ENCODE results near the gene SNRPD2.
"Not testable (repeated sequence)": the region's sequence is repeated elsewhere in the genome, so short reads cannot be mapped to it uniquely, and the experiment has no call there.

Gene SNRPD2

DNA sequence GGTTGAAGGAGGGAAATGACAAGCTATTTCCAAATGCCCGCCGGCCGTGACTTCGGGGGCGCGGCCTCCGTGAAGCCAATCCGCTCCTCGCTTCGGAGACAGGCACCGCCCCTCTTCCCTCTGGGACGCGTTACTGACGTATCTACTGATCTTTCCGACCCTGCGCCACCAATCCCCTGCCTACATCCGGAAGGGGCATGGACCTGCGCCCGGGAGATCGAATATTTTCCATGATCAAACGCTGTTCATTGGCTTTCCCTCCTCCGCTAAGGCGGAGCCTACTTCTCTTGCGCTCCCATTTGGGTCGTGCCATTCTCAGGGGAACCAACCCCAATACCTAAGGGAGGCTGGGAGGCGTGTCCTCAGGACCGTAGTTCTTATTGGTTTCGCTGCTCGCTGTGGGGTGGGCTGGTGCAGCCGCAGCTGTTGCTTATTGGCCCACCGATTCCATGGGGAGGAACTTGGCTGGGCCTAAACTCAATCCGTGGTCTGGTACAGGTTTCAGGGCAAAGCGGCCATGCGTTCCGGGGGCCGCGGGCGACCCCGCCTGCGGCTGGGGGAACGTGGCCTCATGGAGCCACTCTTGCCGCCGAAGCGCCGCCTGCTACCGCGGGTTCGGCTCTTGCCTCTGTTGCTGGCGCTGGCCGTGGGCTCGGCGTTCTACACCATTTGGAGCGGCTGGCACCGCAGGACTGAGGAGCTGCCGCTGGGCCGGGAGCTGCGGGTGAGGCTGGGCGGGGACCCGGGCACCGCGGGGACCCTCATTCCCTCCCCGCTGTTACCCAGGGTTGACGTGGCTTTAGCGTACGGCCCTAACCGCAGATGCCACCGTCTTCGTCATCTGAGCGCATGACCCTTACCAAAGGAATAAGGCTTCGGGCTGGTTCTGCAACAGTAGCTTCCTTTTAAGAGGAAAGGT is 693 bp upstream of the SNRPD2 start, which contains the start of gene QPCTL:
Gene QPCTL, plus strand, starts transcription at position 480 of the 919 bp plus-strand sequence. Its CDS starts 38 bp downstream, at position 518.
- no peaks in the 10 kb centered on the region for H3K9me3 ChIP-seq (ENCODE audit: insufficient read depth, low read depth, low read length)
- peak within 1 kb of the TSS; percentile 91 for H3K9ac ChIP-seq (ENCODE audit: low read depth, low read length)
- H3K27me3 ChIP-seq (ENCODE audit: insufficient read depth, low read length): no peaks in the 10 kb centered on the region
- peak within 1 kb of the TSS; percentile 77 for H3K4me3 ChIP-seq (ENCODE audit: low read length)
- H3K36me3 ChIP-seq (ENCODE audit: insufficient read depth, low read length): peaks cover 54% of the 10 kb centered on the region
- H3K27ac ChIP-seq (ENCODE audit: low read depth, low read length): peak within 1 kb of the TSS; percentile 84
- WGBS: under 1% methylated on average over 70 of the region's 70 CpGs
- H3K4me1 ChIP-seq (ENCODE audit: insufficient read depth, low read length): peaks cover 3% of the 10 kb centered on the region; the same call in 1 of the 2 replicates

DNA sequence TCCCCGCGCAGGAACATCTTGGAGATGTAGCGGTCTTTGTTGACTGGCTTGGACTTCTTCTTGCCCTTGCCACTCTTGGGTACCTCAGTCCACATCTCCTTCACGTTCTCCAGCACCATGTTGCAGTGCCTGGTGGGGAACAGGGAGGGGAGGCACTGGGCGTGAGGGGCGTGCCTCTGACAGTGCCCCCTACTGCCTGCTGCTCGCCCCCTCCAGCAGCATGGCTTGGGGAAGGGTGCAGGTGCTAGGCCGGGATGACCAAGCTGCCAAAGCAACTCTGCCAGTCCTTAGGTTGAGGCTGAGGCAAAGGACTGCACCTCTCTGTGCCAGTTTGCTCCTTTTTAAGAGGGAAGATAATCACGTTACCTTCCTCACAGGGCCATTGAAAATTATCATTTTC is 4.2 kb downstream of the SNRPD2 start:
- no peak overlapping the region for H3K9ac ChIP-seq (ENCODE audit: low read depth, low read length)
- H3K27ac ChIP-seq (ENCODE audit: low read depth, low read length): no peak overlapping the region
- H3K36me3 ChIP-seq (ENCODE audit: insufficient read depth, low read length): peaks cover 56% of the 10 kb centered on the region
- WGBS: 92% methylated on average over 9 of the region's 9 CpGs
- H3K4me1 ChIP-seq (ENCODE audit: insufficient read depth, low read length): peaks cover 3% of the 10 kb centered on the region; the same call in 1 of the 2 replicates
- no peaks in the 10 kb centered on the region for H3K27me3 ChIP-seq (ENCODE audit: insufficient read depth, low read length)
- no peaks in the 10 kb centered on the region for H3K9me3 ChIP-seq (ENCODE audit: insufficient read depth, low read depth, low read length)
- no peak overlapping the region for H3K4me3 ChIP-seq (ENCODE audit: low read length)

DNA sequence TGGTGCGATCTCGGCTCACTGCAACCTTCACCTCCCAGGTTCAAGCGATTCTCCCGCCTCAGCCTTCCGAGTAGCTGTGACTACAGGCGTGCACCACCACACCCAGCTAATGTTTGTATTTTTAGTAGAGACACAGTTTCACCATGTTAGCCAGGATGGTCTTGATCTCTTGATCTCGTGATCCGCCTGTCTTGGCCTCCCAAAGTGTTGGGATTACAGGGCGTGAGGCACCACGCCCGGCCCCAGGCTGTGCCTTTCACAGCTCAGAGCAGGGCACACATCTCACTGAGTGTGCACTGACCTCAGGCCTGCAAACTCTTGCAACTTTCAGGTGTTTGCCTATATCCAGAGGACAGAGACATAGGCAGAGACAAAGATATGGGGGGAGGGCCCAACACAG is 6.7 kb downstream of the SNRPD2 start:
- not testable (repeated sequence) for H3K4me1 ChIP-seq (ENCODE audit: insufficient read depth, low read length); H3K9me3 ChIP-seq (ENCODE audit: insufficient read depth, low read depth, low read length); H3K9ac ChIP-seq (ENCODE audit: low read depth, low read length); H3K4me3 ChIP-seq (ENCODE audit: low read length); H3K27ac ChIP-seq (ENCODE audit: low read depth, low read length); H3K27me3 ChIP-seq (ENCODE audit: insufficient read depth, low read length)
- 90% methylated on average over 11 of the region's 11 CpGs for WGBS
- H3K36me3 ChIP-seq (ENCODE audit: insufficient read depth, low read length): peaks cover 56% of the 10 kb centered on the region

DNA sequence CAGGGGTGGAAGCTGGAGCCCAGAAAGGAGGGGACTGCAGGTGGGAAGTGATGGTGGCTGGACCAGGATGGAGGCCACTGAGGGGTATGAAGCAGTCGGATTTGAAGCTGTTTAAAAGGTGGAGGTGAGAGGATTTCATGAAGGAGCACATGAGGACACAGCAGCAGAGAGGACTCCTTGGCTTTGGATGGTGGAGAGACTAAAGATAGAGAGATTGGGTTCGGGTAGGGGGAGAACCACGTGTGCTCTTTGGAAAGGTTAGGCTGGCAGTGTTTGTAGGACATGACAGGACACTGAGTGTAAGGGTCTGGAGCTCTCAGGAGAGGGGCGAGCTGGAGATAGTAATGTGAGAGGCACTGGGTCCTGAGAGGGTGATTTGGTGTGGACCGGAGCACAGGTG is 8.8 kb downstream of the SNRPD2 start:
- Histone ChIP-seq H3K4me1 (ENCODE audit: insufficient read depth, low read length) (no peaks in the 10 kb centered on the region), H3K36me3 (ENCODE audit: insufficient read depth, low read length) (peaks cover 39% of the 10 kb centered on the region), H3K9me3 (ENCODE audit: insufficient read depth, low read depth, low read length) (no peaks in the 10 kb centered on the region), H3K9ac (ENCODE audit: low read depth, low read length) (no peak overlapping the region), H3K27ac (ENCODE audit: low read depth, low read length) (no peak overlapping the region), H3K4me3 (ENCODE audit: low read length) (no peak overlapping the region), H3K27me3 (ENCODE audit: insufficient read depth, low read length) (peaks cover 16% of the 10 kb centered on the region)
- WGBS: 80% methylated on average over 5 of the region's 5 CpGs

DNA sequence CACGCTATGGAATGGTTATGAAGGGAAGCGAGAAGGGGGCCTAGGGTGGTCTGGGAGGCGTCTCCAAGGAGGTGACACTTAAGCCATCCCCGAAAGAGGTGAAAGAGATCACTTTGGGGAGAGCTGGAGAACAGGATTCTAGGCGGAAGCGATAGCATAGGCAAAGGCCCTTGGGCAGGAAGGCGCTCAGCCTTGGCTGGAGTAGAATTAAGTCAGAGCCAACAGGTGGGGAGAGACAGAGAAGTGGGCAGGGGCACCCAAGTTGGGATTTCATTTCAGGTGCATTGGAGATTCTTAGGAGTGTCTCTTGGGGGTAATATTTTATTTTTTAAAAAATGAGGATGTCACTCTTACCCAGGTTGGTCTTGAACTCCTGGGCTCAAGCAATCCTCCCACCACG is 9.6 kb downstream of the SNRPD2 start:
- WGBS: 81% methylated on average over 8 of the region's 8 CpGs
- Histone ChIP-seq H3K27ac (ENCODE audit: low read depth, low read length) (no peak overlapping the region), H3K9ac (ENCODE audit: low read depth, low read length) (no peak overlapping the region), H3K36me3 (ENCODE audit: insufficient read depth, low read length) (peaks cover 31% of the 10 kb centered on the region), H3K4me3 (ENCODE audit: low read length) (peak overlapping the region; percentile 49; the same call in 1 of the 2 replicates), H3K4me1 (ENCODE audit: insufficient read depth, low read length) (no peaks in the 10 kb centered on the region), H3K27me3 (ENCODE audit: insufficient read depth, low read length) (peaks cover 21% of the 10 kb centered on the region), H3K9me3 (ENCODE audit: insufficient read depth, low read depth, low read length) (no peaks in the 10 kb centered on the region)

DNA sequence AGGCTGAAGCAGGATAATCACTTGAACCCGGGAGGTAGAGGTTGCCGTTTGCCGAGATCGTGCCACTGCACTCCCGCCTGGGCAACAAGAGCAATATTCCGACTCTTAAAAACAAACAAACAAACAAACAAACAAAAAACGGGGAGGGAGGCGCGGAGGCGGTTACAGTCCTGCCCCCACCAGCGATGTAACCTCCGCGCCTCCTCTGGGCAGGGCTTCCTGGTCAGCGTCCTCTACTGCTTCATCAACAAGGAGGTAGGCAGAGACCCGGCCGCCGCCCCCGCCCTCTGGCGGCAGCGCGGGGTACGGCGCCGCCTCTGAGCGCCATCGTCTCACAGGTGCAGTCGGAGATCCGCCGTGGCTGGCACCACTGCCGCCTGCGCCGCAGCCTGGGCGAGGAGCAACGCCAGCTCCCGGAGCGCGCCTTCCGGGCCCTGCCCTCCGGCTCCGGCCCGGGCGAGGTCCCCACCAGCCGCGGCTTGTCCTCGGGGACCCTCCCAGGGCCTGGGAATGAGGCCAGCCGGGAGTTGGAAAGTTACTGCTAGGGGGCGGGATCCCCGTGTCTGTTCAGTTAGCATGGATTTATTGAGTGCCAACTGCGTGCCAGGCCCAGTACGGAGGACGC is 10.2 kb downstream of the SNRPD2 start:
- H3K9me3 ChIP-seq (ENCODE audit: insufficient read depth, low read depth, low read length): no peaks in the 10 kb centered on the region
- H3K4me1 ChIP-seq (ENCODE audit: insufficient read depth, low read length): no peaks in the 10 kb centered on the region
- H3K9ac ChIP-seq (ENCODE audit: low read depth, low read length): peak overlapping the region; percentile 36; the same call in 1 of the 2 replicates
- peaks cover 27% of the 10 kb centered on the region for H3K36me3 ChIP-seq (ENCODE audit: insufficient read depth, low read length)
- no peak overlapping the region for H3K27ac ChIP-seq (ENCODE audit: low read depth, low read length)
- peak overlapping the region; percentile 49 for H3K4me3 ChIP-seq (ENCODE audit: low read length)
- peaks cover 26% of the 10 kb centered on the region for H3K27me3 ChIP-seq (ENCODE audit: insufficient read depth, low read length)
- WGBS: 10% methylated on average over 51 of the region's 51 CpGs

DNA sequence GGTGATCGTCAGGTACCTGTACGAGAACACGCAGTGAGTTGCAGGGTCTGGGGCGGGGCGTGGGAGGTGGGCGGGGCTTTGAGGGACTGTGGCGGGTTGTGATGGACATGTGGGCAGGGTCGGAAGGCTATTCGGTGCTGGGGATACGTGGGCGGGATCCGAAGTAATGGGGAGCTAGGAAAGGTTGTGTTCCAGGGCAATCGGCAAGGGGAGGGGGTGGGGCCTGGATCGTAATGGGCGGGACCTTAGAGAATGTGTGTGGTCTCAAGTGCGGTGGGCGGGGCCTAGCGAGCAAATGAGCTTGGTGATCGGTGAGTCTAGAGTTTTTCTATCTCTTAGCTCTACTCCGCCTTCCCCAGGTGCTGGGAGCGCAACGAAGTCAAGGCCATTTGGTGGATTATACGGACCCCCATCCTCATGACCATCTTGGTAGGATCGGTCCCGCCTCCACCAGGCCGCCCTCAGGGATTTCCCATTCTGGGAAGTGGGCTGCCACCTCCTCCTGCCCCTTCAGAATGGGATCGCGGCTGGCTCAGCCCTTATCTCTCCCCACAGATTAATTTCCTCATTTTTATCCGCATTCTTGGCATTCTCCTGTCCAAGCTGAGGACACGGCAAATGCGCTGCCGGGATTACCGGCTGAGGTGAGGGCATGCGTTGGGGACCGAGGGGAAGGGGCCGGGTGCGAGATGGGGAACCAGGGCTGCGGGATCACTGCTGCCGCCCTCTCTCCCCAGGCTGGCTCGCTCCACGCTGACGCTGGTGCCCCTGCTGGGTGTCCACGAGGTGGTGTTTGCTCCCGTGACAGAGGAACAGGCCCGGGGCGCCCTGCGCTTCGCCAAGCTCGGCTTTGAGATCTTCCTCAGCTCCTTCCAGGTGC is 14.2 kb downstream of the SNRPD2 start:
- 3% methylated on average over 49 of the region's 49 CpGs for WGBS
- Histone ChIP-seq H3K9me3 (ENCODE audit: insufficient read depth, low read depth, low read length) (no peaks in the 10 kb centered on the region), H3K9ac (ENCODE audit: low read depth, low read length) (peak overlapping the region; percentile 16; the same call in 1 of the 2 replicates), H3K36me3 (ENCODE audit: insufficient read depth, low read length) (no peaks in the 10 kb centered on the region), H3K4me3 (ENCODE audit: low read length) (peak overlapping the region; percentile 65), H3K27ac (ENCODE audit: low read depth, low read length) (peak overlapping the region; percentile 1; the same call in 1 of the 2 replicates), H3K27me3 (ENCODE audit: insufficient read depth, low read length) (peaks cover 27% of the 10 kb centered on the region), H3K4me1 (ENCODE audit: insufficient read depth, low read length) (no peaks in the 10 kb centered on the region)

DNA sequence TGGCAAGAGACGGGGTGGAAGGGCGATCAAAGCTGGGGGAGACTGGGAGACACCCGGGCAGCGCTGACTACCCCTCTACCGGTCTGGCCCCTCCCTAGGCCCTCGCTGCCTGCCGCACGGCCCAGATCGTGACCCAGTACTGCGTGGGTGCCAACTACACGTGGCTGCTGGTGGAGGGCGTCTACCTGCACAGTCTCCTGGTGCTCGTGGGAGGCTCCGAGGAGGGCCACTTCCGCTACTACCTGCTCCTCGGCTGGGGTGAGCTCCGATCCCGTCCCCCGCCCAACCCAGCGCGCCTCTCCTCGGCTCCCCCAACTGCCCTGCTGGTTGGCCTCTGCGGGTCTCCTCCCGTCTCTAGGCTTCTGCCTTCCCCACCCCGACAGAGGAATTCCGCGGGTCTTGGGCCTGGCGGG is 14.9 kb downstream of the SNRPD2 start:
- Histone ChIP-seq H3K4me3 (ENCODE audit: low read length) (peak overlapping the region; percentile 65), H3K27ac (ENCODE audit: low read depth, low read length) (peak overlapping the region; percentile 41; the same call in 1 of the 2 replicates), H3K36me3 (ENCODE audit: insufficient read depth, low read length) (no peaks in the 10 kb centered on the region), H3K27me3 (ENCODE audit: insufficient read depth, low read length) (peaks cover 27% of the 10 kb centered on the region), H3K4me1 (ENCODE audit: insufficient read depth, low read length) (no peaks in the 10 kb centered on the region), H3K9me3 (ENCODE audit: insufficient read depth, low read depth, low read length) (no peaks in the 10 kb centered on the region), H3K9ac (ENCODE audit: low read depth, low read length) (peak overlapping the region; percentile 69)
- WGBS: 8% methylated on average over 28 of the region's 28 CpGs

DNA sequence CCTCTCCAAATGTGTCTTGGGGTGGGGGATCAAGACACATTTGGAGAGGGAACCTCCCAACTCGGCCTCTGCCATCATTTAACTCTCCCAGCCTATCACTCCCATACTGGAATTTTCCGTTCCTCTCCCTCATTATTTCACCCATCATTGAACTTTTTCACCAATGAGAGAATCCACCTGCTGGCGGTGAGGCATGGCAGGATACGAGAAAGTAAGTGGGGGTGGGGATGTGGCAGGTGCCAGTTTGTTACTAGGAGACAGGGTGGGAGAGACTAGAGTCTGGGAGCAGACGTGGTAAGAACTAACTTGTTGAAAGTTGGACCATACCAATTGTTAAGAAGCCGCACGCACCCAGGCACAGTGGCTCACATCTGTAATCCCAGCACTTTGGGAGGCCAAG is 16.8 kb downstream of the SNRPD2 start:
- 85% methylated on average over 7 of the region's 7 CpGs for WGBS
- Histone ChIP-seq H3K36me3 (ENCODE audit: insufficient read depth, low read length) (no peaks in the 10 kb centered on the region), H3K27me3 (ENCODE audit: insufficient read depth, low read length) (peaks cover 41% of the 10 kb centered on the region)

DNA sequence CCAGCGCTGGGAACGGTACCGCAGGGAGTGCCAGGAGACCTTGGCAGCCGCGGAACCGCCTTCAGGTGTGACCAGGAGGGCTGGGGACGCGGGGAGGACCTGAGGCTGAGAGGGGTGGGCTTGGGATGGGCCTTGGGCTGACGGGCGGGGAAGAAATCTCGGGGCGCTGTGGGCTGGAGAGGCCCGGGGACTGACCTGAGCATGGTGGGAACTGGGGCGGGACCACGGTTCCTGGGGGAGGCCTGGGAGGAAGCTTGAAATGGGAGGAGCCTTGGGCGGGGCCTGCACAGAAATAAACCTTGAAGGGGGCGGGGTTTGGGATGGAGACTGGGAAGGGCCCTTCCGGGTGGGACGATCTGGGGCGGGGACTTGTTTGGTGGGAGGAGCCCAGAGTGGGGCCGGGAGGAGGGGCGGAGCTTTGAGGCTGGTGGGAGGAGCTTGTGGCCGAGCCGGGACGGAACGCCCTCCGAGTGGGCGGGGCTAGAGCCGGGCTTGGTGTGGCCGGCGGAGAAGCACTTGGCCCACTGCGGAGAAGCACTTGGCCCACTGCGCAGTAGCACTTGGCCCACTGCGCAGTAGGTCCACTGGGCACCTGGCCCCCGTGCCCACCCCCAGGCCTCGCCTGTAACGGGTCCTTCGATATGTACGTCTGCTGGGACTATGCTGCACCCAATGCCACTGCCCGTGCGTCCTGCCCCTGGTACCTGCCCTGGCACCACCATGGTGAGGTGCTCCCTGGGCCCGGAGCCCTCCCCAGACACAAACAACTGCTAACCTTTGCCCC is 20.9 kb downstream of the SNRPD2 start:
- Histone ChIP-seq H3K27ac (ENCODE audit: low read depth, low read length) (no peak overlapping the region), H3K36me3 (ENCODE audit: insufficient read depth, low read length) (no peaks in the 10 kb centered on the region), H3K4me1 (ENCODE audit: insufficient read depth, low read length) (0 out of 2 replicates have a peak, but pooled peaks cover 3% of the 10 kb centered on the region), H3K27me3 (ENCODE audit: insufficient read depth, low read length) (peaks cover 39% of the 10 kb centered on the region), H3K4me3 (ENCODE audit: low read length) (peak overlapping the region; percentile 72), H3K9ac (ENCODE audit: low read depth, low read length) (no peak overlapping the region; the same call in 1 of the 2 replicates), H3K9me3 (ENCODE audit: insufficient read depth, low read depth, low read length) (no peaks in the 10 kb centered on the region)
- 15% methylated on average over 42 of the region's 42 CpGs for WGBS

More for the DNA sequence above, 16.8 kb downstream of the SNRPD2 start:
- Histone ChIP-seq H3K9me3 (ENCODE audit: insufficient read depth, low read depth, low read length) (no peaks in the 10 kb centered on the region), H3K27ac (ENCODE audit: low read depth, low read length) (no peak overlapping the region), H3K9ac (ENCODE audit: low read depth, low read length) (no peak overlapping the region), H3K4me1 (ENCODE audit: insufficient read depth, low read length) (no peaks in the 10 kb centered on the region), H3K4me3 (ENCODE audit: low read length) (no peak overlapping the region)

Measured in HUES64 (cell line).